ENCODE measurements around the gene ARHGEF19. TPM values are rescaled to one million over a fixed set of nuclear protein-coding genes. Genes with fewer than 3 reads are reported as not detected.
A peak's percentile ranks its signal among the peaks of the same experiment; 100 is the strongest.

ARHGEF19 gene
- total RNA-seq, 1 donor = 6.5 TPM

DNA sequence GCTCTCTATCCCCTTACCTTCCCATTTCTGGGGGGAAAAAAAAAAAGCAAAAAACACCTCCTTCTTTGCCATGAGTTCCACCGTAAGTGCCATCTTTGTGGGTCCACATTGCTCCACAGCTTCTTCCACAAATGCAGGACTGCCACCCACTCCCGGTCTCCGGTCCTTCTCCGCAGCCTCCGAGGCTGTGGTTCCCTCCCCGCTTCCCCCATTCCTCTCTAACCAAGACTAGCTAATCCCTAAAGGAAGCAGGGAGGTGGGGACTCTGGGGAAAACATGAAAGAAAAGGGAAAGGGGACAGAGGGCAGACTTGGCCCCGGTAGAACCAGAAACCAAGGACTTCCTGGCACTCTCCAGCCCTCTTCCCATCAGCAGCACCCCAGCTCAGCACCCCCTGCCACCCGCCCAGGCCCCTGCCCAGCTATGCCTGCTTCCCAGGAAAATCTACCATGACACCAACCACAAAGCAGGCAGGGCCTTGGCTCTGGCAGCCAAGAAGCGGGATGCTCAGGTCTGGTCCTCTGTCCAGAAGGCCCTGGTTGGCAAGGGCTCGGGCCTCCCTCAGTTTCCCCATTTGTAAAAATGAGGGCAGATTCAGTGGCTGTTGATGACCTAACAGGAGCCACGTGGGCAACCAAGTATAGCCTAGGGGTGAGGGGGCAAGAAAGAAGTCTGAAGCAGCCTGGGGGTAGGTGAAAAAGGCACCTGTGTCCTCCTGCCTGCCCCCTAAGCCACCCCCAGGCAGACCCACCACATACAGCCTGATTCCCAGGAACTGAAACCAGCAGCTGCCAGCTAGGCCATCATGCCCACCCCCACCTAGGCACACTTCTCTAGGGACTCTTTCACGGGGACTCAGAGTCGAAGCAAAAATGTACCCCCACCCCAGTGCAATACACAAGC lies 59.1 kb downstream of the ARHGEF19 start:
- Histone ChIP-seq H3K4me2 (ENCODE audit: insufficient read depth, low read length) (peak overlapping the region; percentile 89), H3K27ac (ENCODE audit: low read depth, low read length) (peak overlapping the region; percentile 57), H3K4me3 (ENCODE audit: insufficient read depth, low read length) (peak overlapping the region; percentile 94), H3K4me1 (ENCODE audit: insufficient read depth, low read length) (peaks cover 74% of the 10 kb centered on the region), H3K9me3 (ENCODE audit: low read depth, low read length) (no peaks in the 10 kb centered on the region), H3K36me3 (ENCODE audit: insufficient read depth, low read length) (peaks cover 25% of the 10 kb centered on the region), H2AFZ (ENCODE audit: low read length) (no peak overlapping the region), H3K79me2 (ENCODE audit: insufficient read depth, low read length) (peaks cover 87% of the 10 kb centered on the region), H3K27me3 (ENCODE audit: insufficient read depth, low read length) (no peaks in the 10 kb centered on the region), H4K20me1 (ENCODE audit: insufficient read depth, low read length) (peaks cover 21% of the 10 kb centered on the region)
- DNase-seq (ENCODE audit: insufficient read length, low spot score, missing footprints) = peak; percentile 91
- TF ChIP-seq, protein P1, sequence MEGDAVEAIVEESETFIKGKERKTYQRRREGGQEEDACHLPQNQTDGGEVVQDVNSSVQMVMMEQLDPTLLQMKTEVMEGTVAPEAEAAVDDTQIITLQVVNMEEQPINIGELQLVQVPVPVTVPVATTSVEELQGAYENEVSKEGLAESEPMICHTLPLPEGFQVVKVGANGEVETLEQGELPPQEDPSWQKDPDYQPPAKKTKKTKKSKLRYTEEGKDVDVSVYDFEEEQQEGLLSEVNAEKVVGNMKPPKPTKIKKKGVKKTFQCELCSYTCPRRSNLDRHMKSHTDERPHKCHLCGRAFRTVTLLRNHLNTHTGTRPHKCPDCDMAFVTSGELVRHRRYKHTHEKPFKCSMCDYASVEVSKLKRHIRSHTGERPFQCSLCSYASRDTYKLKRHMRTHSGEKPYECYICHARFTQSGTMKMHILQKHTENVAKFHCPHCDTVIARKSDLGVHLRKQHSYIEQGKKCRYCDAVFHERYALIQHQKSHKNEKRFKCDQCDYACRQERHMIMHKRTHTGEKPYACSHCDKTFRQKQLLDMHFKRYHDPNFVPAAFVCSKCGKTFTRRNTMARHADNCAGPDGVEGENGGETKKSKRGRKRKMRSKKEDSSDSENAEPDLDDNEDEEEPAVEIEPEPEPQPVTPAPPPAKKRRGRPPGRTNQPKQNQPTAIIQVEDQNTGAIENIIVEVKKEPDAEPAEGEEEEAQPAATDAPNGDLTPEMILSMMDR (IDR thresholded peaks at IDR 0.05; ENCODE audit: extremely low read depth, low read depth, low read length) = no peak

DNA sequence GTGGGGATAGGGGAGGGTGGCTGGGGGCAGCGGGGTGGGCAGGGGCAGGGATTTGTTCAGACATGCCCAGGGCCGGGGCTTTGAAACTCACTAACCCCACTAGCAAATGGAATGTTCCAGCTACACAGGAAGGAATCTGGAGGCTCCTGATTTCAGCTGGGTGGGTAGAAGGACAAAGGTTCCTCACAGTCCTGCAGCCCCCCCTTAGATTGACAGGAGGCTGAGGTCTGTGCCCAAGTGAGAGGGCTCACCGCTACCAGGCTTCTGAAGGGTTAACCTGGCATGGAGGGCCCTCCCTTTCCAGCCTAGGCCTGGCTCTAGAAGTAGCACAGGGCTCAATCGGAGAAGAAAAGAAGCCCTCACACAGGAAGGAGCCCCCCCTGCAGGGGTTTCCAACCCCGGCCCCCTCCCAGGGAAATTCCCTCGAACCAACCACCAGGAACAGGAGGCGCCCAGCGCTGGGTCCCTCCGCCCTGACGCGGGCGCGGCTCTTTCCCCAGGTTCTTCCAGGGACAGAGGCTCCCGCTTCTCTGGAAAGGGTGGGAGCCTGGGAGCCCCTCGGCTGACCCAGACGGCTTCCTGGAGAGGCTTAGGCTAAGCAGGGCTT lies 59.9 kb downstream of the ARHGEF19 start:
- peaks cover 78% of the 10 kb centered on the region for H3K4me1 ChIP-seq (ENCODE audit: insufficient read depth, low read length)
- peaks cover 21% of the 10 kb centered on the region for H4K20me1 ChIP-seq (ENCODE audit: insufficient read depth, low read length)

DNA sequence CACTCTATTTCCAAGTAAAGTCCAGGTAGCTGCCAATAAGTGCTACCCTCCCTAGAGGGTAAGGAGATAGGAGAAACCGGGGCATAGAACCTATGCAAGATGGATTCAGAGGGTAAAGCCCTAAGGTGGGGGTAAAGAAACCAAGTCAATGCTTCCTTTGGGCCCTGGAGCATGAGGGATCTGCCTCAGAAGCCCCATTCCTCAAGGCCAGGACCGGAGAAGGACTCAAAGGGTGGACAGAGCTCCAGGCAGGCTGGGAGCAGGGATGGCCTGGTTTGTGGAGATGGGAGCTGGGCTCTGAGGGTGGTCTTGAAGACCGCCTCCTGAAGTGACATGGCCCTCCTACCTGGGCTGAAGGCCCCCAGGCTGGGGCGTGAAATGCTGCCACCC lies 60.5 kb downstream of the ARHGEF19 start:
- peak overlapping the region; percentile 29 for H3K4me3 ChIP-seq (ENCODE audit: insufficient read depth, low read length)

More for the DNA sequence above, 59.9 kb downstream of the ARHGEF19 start:
- Histone ChIP-seq H3K27ac (ENCODE audit: low read depth, low read length) (peak overlapping the region; percentile 57), H3K4me3 (ENCODE audit: insufficient read depth, low read length) (peak overlapping the region; percentile 94), H3K79me2 (ENCODE audit: insufficient read depth, low read length) (peaks cover 91% of the 10 kb centered on the region), H2AFZ (ENCODE audit: low read length) (no peak overlapping the region), H3K9me3 (ENCODE audit: low read depth, low read length) (no peaks in the 10 kb centered on the region), H3K4me2 (ENCODE audit: insufficient read depth, low read length) (peak overlapping the region; percentile 89), H3K27me3 (ENCODE audit: insufficient read depth, low read length) (no peaks in the 10 kb centered on the region), H3K36me3 (ENCODE audit: insufficient read depth, low read length) (peaks cover 32% of the 10 kb centered on the region)
- TF ChIP-seq, protein P1 (IDR thresholded peaks at IDR 0.05; ENCODE audit: extremely low read depth, low read depth, low read length) = no peak
- peak; percentile 88 for DNase-seq (ENCODE audit: insufficient read length, low spot score, missing footprints)

More for the DNA sequence above, 60.5 kb downstream of the ARHGEF19 start:
- peaks cover 91% of the 10 kb centered on the region for H3K79me2 ChIP-seq (ENCODE audit: insufficient read depth, low read length)
- no peak overlapping the region for H2AFZ ChIP-seq (ENCODE audit: low read length)
- H3K27ac ChIP-seq (ENCODE audit: low read depth, low read length) = peak overlapping the region; percentile 62
- H3K27me3 ChIP-seq (ENCODE audit: insufficient read depth, low read length) = no peaks in the 10 kb centered on the region
- peak overlapping the region; percentile 89 for H3K4me2 ChIP-seq (ENCODE audit: insufficient read depth, low read length)
- peaks cover 21% of the 10 kb centered on the region for H4K20me1 ChIP-seq (ENCODE audit: insufficient read depth, low read length)
- peaks cover 37% of the 10 kb centered on the region for H3K36me3 ChIP-seq (ENCODE audit: insufficient read depth, low read length)
- H3K4me1 ChIP-seq (ENCODE audit: insufficient read depth, low read length) = peaks cover 78% of the 10 kb centered on the region
- TF ChIP-seq, protein P1 (IDR thresholded peaks at IDR 0.05; ENCODE audit: extremely low read depth, low read depth, low read length) = no peak
- H3K9me3 ChIP-seq (ENCODE audit: low read depth, low read length) = no peaks in the 10 kb centered on the region
- peak; percentile 74 for DNase-seq (ENCODE audit: insufficient read length, low spot score, missing footprints)

Measured in osteoblast (primary cell).